IPS-18c (cell line): Measurements from ENCODE around the gene KIAA0513.
"Not testable (repeated sequence)": the region's sequence is repeated elsewhere in the genome, so short reads cannot be mapped to it uniquely, and the experiment has no call there.

ENCODE experiments used
- H3K4me3 ChIP-seq: 2 replicates; pipeline ENCODE4 v1.7.0; 2013; ENCODE audit warnings: low read depth, mild to moderate bottlenecking, low read length, moderate library complexity; ENCODE audit not compliant: insufficient read depth
- H3K9me3 ChIP-seq: one replicate; pipeline ENCODE4 v1.6.1; 2013; ENCODE audit warnings: mild to moderate bottlenecking, low read length, moderate library complexity; ENCODE audit not compliant: control insufficient read depth, insufficient read depth

KIAA0513 gene

DNA sequence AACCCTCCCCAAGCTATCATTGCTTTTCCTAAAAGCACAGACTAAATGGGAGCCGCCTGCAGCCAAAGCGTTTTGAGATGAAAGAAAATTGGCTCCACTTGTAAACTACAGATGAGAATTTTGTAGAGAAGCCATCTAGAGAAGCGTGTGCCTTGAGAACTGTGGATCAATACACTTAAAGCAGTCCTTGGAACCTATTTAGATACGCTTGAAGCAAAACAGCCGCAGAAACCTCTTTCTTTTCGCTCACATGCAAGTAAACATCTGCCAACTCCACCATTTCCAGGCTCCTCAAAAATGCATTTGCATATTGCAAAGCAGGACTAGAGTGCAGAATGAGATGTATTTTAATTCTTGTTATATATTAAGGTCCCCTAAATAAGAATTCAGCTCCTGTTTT lies 13.1 kb downstream of the KIAA0513 start:
- H3K4me3 ChIP-seq, result no peak overlapping the region

DNA sequence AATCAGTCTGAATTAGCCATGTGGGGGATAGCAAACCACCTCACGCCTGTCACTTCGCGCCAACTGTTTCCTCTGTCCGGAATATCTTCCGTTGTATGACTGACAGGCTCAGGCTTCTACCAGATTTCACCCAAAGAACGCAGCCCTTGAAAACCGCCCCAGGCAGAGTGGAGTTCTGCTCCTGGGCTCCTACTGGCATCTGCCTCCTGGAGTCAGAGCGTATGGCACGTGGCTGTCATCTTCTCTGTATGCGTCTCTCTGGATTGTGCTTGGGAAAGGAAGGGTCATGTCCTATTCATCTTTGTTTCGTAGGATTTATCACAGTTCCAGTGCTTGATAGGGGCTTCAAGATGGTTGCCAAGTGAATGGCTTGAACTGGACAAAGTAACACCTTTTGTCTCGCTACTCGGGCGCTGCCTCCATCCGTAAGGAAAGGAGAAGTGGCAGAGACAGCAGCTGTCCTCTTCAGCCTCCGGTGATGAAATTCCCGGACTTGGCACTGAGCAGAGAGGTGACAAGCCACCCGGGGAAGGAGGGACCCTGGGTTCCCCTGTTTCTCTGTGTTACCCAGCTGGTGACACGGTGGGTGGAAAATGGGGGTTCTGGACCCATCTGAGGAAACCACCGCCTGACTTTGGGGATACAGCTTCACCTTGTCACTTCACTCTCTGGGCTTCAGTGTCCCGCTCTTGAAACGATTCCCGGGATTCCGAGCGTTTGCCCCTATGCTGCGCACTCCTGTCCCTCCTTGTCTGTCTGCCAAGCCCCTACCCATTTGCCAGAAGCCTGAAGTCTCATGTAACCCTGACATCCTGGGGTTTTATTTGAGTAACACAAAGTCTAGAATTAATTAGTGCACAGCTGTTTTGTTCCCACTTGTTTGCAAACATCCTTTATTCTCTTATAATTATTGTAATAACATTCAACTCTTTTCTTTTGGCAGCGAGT lies 13.9 kb downstream of the KIAA0513 start:
- no peak overlapping the region for H3K4me3 ChIP-seq

More for the DNA sequence above, 13.1 kb downstream of the KIAA0513 start:
- H3K9me3 ChIP-seq, result no peaks in the 10 kb centered on the region

DNA sequence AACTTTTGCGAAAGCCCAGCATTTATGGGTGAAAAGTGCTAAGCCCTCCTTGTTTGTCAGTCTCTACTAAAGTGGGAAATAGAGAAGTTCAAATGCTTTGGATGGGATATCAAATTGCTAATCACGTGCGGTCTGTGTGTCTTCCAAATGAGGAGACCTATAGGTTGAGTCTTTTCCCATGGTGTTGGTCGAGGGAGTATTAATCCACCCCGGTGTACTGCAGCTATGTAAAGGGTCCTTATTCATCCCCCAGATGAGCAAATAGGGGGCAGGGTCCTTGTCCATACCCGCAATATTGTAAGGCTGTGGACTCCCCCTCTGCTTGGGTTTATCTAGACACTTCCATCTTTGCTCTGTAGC lies 14.6 kb downstream of the KIAA0513 start:
- Histone ChIP-seq H3K4me3 (no peak overlapping the region), H3K9me3 (no peaks in the 10 kb centered on the region)

More for the DNA sequence above, 13.9 kb downstream of the KIAA0513 start:
- no peaks in the 10 kb centered on the region for H3K9me3 ChIP-seq

DNA sequence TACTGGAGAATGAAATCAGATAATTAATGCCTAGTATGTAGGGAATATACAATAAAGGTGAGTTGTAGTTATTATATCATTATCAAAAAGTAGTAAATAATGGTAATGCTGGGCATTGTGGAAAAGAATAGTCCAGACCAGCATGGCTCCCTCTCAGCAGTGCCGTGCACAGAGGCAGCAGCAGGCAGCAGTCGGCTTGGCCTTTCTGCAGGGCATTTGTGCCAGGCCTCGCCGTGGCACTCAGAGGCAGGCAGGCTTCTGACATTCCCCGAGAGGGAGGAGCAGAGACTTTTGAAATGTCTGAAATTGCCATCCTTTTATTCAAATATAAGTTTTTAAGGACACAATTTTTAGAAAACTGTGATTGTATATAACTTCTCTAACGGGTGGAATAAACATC lies 15.0 kb downstream of the KIAA0513 start:
- no peaks in the 10 kb centered on the region for H3K9me3 ChIP-seq
- no peak overlapping the region for H3K4me3 ChIP-seq

DNA sequence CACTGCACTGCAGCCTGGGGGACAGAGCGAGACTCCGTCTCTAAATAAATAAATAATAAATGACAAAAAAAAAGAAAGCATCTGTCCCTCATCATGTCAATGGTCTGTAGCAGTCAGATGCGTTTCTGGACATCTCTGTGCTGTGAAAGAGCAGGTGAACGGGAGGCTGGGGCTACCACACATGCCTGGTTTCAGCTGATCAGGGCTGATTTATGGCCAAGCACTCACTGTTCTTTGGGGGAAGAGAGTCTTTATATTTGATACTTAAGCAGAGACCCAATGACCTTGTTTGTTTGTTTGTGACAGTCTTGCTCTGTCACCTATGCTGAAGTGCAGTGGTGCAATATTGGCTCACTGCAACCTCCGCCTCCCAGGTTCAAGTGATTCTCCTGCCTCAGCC lies 17.5 kb downstream of the KIAA0513 start:
- Histone ChIP-seq H3K4me3 (no peak overlapping the region), H3K9me3 (no peaks in the 10 kb centered on the region)

DNA sequence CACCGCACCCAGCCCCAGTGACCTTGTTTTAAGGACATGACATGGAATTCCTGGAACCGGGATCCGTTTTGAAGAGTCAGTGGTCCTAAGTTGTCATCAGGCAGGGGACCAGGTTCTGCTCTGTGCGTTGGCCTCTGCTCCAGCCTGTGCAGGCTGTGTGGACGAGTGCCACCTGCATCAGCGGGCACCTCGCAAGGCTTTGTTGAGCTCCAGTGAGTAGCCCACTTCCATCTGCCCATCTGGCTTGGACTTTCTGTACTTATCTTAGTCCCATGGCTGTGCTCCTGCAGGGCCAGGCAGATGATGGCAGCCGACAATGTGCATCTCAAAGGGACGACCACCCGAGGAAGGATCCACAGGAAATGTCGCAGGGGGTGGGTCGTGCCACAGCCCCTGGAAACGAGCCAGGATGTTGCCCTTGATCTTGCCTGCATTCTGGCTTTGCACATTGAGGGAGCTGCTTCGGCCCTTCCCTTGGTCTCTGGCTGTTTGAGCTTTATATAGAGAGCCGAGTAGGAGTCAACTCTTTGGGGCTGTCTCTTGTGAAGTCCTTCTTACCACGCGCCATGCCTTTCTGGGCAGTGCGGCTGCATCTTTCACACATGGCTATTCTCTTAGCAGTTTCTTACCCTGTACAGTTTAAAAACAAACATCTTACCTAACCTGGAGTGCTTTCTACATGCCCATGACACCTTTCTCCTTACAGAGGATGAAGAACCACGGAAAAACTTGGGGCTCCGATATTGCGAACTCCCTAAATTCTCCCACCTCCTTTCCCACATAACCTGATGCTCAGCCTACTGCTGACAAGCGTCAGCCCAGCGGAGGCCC lies 18.3 kb downstream of the KIAA0513 start:
- Histone ChIP-seq H3K9me3 (no peaks in the 10 kb centered on the region), H3K4me3 (no peak overlapping the region)

DNA sequence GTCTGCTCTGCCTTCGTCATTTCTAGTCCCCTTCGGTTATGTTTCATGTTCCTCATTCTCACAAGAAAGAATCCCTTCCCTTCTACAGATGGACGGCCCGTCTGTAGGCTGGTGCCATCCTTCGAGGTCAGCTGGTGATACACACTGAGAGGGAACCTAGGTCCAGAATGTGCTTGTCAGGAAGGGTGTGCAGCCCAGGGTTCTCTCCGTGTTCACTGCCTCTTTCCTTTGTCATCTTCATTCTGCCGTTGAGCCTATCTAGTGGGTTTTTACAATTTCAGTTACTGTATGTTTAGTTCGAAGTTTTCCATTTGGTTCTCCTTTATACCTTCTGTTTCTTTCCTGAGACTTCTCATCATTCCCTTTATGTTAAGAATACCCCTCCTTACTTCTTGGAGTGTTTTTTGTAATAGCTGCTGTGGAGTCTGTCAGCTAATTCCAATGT lies 18.9 kb downstream of the KIAA0513 start:
- Histone ChIP-seq H3K4me3 (no peak overlapping the region), H3K9me3 (no peaks in the 10 kb centered on the region)

DNA sequence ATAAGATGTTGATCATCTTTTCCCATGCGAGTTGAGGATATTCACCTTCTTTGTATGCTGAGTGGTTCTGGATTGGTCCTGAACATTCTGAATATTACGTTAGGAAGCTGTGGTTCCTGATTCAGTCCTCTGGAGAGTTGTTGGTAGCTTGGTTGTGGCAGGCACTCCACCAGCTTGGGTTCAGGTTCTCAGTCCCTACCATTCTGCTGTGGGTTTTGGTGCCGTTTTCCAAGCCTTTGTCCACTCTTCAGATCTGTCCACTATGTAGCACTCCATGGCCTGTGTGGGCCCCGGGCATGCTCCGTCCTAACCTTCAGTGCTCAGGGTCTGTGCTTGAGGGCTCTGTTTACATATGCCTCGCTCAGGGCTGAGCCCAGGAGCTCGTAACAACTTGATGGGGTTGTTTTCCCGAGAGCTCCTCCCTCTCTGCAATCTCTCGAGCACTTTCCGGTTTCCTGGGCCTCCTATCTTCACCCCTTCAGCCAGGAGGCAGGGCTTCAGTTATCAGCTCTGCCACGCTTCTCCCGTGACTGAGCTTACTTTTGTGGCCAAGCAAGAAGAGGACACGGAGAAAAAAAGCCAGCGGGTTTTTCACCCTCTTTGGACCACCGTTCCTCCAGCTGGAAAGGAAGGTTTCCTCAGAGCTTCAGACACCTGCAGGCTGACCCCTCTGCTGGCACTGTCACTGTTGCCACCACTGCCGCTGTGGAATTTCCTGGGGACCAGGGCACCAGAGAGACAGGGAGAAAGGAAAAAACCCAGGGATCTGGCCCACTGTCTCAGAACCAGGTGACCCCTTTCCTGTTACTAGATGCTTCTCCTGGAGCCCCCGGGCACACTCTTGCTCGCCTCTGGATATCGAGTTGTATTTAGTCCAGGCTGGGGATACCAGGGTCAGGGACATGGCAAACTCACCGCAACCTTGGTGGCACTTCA lies 19.6 kb downstream of the KIAA0513 start:
- Histone ChIP-seq H3K4me3 (no peak overlapping the region), H3K9me3 (no peaks in the 10 kb centered on the region)

DNA sequence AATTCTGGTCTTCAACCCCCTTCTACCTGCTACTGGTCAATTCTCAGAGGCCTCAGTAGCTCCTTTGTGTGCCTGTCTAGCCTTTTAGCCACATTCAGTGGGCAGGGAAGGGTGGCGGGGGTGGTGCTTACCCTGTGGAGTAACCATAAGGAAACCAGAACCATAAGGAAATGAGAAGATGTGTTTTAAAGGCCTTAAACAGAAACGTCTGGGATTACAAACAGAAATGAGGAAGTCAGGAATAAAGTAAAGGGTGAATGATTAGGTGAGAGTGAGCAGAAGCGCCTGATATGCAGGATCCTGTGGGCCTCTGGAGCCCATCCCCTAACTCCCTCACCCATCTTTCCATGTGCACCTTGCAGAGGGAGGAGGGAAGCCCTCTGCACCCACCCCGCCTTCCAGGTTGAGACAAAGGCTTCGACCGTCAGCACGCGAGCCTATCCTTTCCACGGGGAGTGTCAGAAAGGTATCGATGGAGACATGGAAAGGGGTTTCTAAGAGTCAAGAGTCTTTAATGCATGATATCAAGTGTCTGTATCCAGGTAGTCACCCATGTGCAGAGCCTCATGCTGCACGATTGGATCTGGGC lies 20.4 kb downstream of the KIAA0513 start:
- no peak overlapping the region for H3K4me3 ChIP-seq

DNA sequence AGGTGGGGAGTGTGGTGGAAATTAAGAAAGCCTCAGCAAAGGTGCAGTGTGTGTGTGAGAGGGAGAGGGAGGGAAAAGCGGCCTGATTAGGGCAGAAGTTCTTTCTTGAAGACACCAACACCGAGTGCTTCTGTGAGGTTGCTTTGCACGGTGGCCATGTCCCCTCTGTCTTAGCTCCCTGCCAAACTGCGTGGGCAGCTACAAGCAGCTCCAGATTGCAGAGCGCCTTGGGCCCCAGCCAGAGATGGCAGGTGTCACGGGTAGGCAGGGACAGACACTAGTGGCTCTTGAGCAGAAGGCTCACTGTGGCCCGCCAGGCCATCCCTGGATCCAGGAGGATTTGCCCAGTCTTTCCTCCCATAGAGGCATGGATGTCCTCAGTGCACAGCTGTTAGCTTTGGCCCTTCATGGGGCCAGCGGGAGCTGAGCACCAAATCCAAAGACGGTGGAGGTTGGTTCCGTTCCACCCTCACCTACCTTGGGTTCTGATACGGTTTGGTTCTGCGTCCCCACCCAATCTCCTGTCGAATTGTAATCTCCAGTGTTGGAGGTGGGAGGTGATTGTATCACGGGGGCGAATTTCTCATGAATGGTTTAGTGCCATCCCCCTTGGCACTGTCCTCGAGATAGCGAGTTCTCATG lies 21.4 kb downstream of the KIAA0513 start:
- Histone ChIP-seq H3K4me3 (no peak overlapping the region), H3K9me3 (no peaks in the 10 kb centered on the region)

More for the DNA sequence above, 20.4 kb downstream of the KIAA0513 start:
- H3K9me3 ChIP-seq, result no peaks in the 10 kb centered on the region

DNA sequence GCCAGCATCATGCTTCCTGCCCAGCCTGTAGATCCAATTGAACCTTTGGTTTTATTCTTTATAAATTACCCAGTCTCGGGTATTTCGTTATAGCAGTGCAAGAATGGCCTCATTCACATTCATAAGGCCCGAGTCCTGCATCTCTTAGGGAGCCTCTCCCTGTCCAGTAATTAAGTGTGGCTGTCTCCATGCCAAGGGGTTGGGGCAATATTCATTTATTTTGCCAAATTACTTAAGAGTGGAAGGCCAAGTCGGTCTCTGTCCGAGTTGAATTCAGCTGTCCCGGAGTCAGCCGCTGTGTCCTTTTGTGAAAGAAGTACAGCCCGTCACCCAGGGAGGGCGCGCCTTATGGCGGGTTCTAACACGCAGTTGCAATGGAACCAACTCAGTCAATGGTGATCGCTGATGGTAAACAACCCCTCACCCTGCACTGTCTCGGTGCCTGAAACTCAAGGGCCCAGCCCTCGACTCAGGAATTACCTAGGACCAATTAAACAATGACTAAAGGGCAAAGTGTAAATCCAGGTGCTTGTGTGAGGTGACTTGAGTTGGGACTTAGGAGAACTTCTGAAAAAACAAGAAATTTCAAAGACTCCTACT lies 22.2 kb downstream of the KIAA0513 start:
- H3K9me3 ChIP-seq, result no peaks in the 10 kb centered on the region
- H3K4me3 ChIP-seq, result no peak overlapping the region

DNA sequence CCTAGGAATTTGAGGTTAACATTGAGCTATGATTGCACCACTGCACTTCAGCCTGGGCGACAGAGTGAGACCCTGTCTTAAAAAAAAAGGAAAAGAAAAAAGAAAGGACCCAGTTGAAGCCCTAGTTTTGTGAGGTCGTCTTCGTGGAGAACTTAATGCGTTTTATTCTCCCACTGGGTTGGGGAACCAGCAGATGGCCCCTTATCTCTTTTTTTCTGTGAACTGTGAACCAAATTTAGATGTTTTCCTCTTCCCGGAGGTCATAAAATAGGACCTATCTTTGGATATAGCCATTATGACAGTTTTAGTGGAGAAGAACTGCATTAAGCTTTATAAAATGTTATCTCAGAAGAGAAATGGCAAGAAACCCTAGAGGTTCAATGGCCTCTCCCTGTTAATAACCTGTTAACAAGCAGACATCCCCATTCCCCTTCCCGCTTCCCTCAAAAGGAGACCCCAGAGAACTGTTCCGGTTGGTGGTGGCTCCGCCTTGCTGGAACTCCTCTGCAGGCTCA lies 23.5 kb downstream of the KIAA0513 start:
- H3K4me3 ChIP-seq, result no peak overlapping the region

DNA sequence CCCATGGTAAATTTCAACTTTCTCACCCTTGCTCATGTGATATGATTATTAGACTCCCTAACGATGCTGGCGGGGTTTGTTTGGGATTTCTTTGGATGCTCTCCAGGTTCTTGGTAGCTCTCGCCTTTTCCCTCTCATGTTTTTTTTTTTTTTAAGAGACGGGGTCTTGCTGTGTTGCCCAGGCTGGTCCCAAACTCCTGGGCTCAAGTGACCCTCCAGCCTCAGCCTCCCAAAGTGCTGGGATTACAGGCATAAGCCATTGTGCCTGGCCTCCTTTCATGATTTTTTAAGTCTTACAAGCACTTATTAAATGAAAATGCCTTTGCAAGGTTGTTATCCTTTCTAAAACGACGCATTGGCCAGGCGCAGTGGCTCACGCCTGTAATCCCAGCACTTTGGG lies 24.1 kb downstream of the KIAA0513 start:
- Histone ChIP-seq H3K4me3 (no peak overlapping the region), H3K9me3 (no peaks in the 10 kb centered on the region)

More for the DNA sequence above, 23.5 kb downstream of the KIAA0513 start:
- no peaks in the 10 kb centered on the region for H3K9me3 ChIP-seq

DNA sequence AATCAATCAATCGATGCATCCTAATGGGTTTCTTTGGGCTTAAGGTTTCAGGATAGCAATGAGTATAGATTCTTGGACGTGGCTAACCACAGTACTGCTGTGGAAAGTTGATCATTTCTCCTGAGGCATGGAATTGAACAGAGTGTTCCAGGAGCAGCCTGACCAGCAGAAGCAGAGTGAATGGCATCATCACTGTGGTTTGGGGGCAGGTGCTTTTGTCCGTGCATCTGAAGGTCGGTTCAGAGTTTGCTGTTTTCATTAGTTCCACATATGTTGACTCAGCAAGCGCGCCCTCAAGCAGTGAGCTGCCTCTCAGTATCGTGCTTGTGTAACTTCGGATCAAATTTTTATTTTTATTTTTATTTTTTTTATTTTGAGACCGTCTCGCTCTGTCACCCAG lies 24.9 kb downstream of the KIAA0513 start:
- no peaks in the 10 kb centered on the region for H3K9me3 ChIP-seq
- H3K4me3 ChIP-seq, result no peak overlapping the region

DNA sequence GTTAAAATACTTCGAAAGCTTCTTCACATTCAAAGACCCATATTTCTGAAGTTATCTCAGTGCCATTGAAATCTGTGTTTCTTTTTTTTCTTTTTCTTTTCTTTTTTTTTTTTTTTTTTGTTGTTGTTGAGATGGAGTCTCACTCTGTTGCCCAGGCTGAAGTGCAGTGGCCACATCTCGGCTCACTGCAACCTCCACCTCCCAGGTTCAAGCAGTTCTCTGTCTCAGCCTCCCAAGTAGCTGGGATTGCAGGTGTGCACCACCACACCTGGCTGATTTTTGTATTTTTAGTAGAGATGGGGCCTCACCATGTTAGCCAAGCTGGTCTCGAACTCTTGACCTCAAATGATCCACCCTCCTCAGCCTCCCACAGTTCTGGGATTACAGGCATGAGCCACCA lies 26.7 kb downstream of the KIAA0513 start:
- H3K9me3 ChIP-seq, H3K4me3 ChIP-seq: not testable (repeated sequence)
